K562 (cell line): ENCODE measurements around the gene NAA38. TPM values are rescaled to one million over a fixed set of nuclear protein-coding genes. Genes with fewer than 3 reads are reported as not detected.

ENCODE experiments used
- ATAC-seq: fragments of 200-7000 bp; cut with Tn5 transposase; 3 replicates; pipeline ENCODE4 v1.9.1; 2020; ENCODE audit warnings: moderate library complexity
- BruUV-seq: library from RNA; stranded (reverse); fragments of 400-500 nt; replicated peaks from 2 replicates; lab custom pipeline; 2021; lab: Mats Ljungman, UMichigan
- CTCF ChIA-PET: fragments of 300-600 bp; formaldehyde crosslinking; extraction: SDS; loops from one replicate; lab custom pipeline; 2021; ENCODE audit warnings: low intra/inter-chr PET ratio; lab: Yijun Ruan, JAX
- POLR2A ChIA-PET: fragments of 300-600, 350-650 bp; sonication (Branson Sonifier 250); formaldehyde crosslinking; extraction: SDS; loops from one replicate; lab custom pipeline; 2021; ENCODE audit warnings: antibody characterized with exemption, inconsistent platforms; lab: Yijun Ruan, JAX
- DNase-seq, 4 experiments: peaks; one replicate each; pipeline versions ENCODE4 v3.0.0 to v3.0.0-alpha.2; 2011 to 2018; ENCODE audit warnings: low spot score in 3 of 4, mixed read lengths in 3 of 4; ENCODE audit errors: extremely low read depth in 1 of 4
- FAIRE-seq: peaks from 2 replicates; lab custom pipeline; 2011; peaks lifted over from hg19 to GRCh38; lab: Jason Lieb, UNC
- H2AFZ ChIP-seq: 2 replicates; pipeline ENCODE4 v1.6.0; 2011; ENCODE audit warnings: low read depth, low read length, control low read depth, inconsistent platforms
- H3K27ac ChIP-seq: fragments of 200-600 bp; 3 replicates; pipeline ENCODE4 v1.8.0; 2011; ENCODE audit warnings: low read depth, mild to moderate bottlenecking, control low read depth, inconsistent platforms, low read length, moderate library complexity, mixed read lengths; ENCODE audit errors: extremely low read depth
- H3K27me3 ChIP-seq, 2 experiments: fragments of 300-600 bp in 1 of 2; 2 replicates in 1 of 2; 3 replicates in 1 of 2; pipeline versions ENCODE4 v1.6.0 to v1.8.0; 2011; ENCODE audit warnings: inconsistent platforms in 2 of 2, low read length in 2 of 2, mild to moderate bottlenecking in 1 of 2, mixed read lengths in 1 of 2, moderate library complexity in 1 of 2; ENCODE audit not compliant: control insufficient read depth in 2 of 2, insufficient read depth in 2 of 2
- H3K36me3 ChIP-seq: fragments of 300-600 bp; 3 replicates; pipeline ENCODE4 v1.8.0; 2011; ENCODE audit warnings: mild to moderate bottlenecking, low read length, inconsistent platforms; ENCODE audit not compliant: control insufficient read depth, insufficient read depth
- H3K4me1 ChIP-seq, 2 experiments: fragments of 200-600 bp in 1 of 2; replicated peaks in 1 of 2; 2 replicates in 1 of 2; 3 replicates in 1 of 2; pipeline versions ENCODE4 v1.5.1 to v1.8.0; 2011; ENCODE audit warnings: inconsistent platforms in 2 of 2, low read length in 2 of 2, mild to moderate bottlenecking in 1 of 2, mixed read lengths in 1 of 2, moderate library complexity in 1 of 2; ENCODE audit not compliant: control insufficient read depth in 2 of 2, insufficient read depth in 2 of 2
- H3K4me2 ChIP-seq: 2 replicates; pipeline ENCODE4 v1.6.1; 2011; ENCODE audit warnings: low read length, control low read depth, inconsistent platforms, mixed read lengths; ENCODE audit not compliant: insufficient read depth
- H3K4me3 ChIP-seq: fragments of 200-600 bp; sonication (generic), shearing (Covaris generic); 2 replicates; pipeline ENCODE4 v1.5.1; 2016; ENCODE audit warnings: control low read depth, inconsistent platforms
- H3K79me2 ChIP-seq: fragments of 200-600 bp; 3 replicates; pipeline ENCODE4 v1.8.0; 2011; ENCODE audit warnings: low read length, inconsistent platforms; ENCODE audit not compliant: control insufficient read depth, insufficient read depth
- H3K9ac ChIP-seq, 2 experiments: 2 replicates each; pipeline versions ENCODE4 v1.6.0 to v1.6.1; 2011; ENCODE audit warnings: low read depth in 2 of 2, low read length in 2 of 2, control low read depth in 1 of 2, inconsistent platforms in 1 of 2, mild to moderate bottlenecking in 1 of 2, mixed read lengths in 1 of 2; ENCODE audit not compliant: insufficient read depth in 1 of 2
- H3K9me1 ChIP-seq: one replicate; pipeline ENCODE4 v1.6.0; 2011; ENCODE audit warnings: inconsistent platforms, mild to moderate bottlenecking, low read length, moderate library complexity; ENCODE audit not compliant: control insufficient read depth, insufficient read depth
- H3K9me3 ChIP-seq: replicated peaks from 2 replicates; pipeline ENCODE4 v1.5.1; 2011; ENCODE audit warnings: low read depth, low read length, inconsistent platforms; ENCODE audit not compliant: control insufficient read depth, insufficient read depth
- H4K20me1 ChIP-seq: replicated peaks from 2 replicates; pipeline ENCODE4 v1.6.1; 2011; ENCODE audit warnings: low read length, inconsistent platforms, mixed read lengths; ENCODE audit not compliant: control insufficient read depth, insufficient read depth
- CREBBP ChIP-seq: IDR thresholded peaks from one replicate; pipeline ENCODE4 v1.6.1; 2012; ENCODE audit warnings: low read depth, mild to moderate bottlenecking, control low read depth, inconsistent platforms, low read length
- FOXK1 ChIP-seq: sonication (generic); formaldehyde crosslinking; IDR thresholded peaks from 2 replicates; pipeline ENCODE4 v1.8.0; 2022; ENCODE audit warnings: missing genetic modification reagents, mild to moderate bottlenecking, borderline replicate concordance
- HDGF ChIP-seq: fragments of 450-650 bp; IDR thresholded peaks from 2 replicates; pipeline ENCODE4 v1.6.1; 2016
- JUN ChIP-seq, 2 experiments: sonication (generic) in 1 of 2; formaldehyde crosslinking in 1 of 2; IDR thresholded peaks; 2 replicates each; pipeline versions ENCODE4 v1.6.1 to v1.8.0; 2012 to 2022; ENCODE audit warnings: borderline replicate concordance in 2 of 2, mild to moderate bottlenecking in 2 of 2, improper control_type of control experiment in 1 of 2, low read depth in 1 of 2, low read length in 1 of 2, missing genetic modification reagents in 1 of 2
- MYNN ChIP-seq, 2 experiments: sonication (generic); formaldehyde crosslinking in 1 of 2; IDR thresholded peaks; 2 replicates each; pipeline versions ENCODE4 v1.5.0 to v1.6.1; 2016 to 2020; ENCODE audit warnings: antibody characterized with exemption in 1 of 2, missing genetic modification reagents in 1 of 2
- SP2 ChIP-seq: IDR thresholded peaks from 2 replicates; pipeline ENCODE4 v1.6.1; 2011; ENCODE audit warnings: mild to moderate bottlenecking, low read depth, low read length, moderate library complexity; ENCODE audit not compliant: poor library complexity, severe bottlenecking; ENCODE audit errors: extremely low read depth
- STAT5A ChIP-seq: IDR thresholded peaks from 2 replicates; pipeline ENCODE4 v1.6.1; 2012; ENCODE audit warnings: low read length, inconsistent platforms, borderline replicate concordance
- ZKSCAN3 ChIP-seq: fragments of 250-450 bp; sonication (Bioruptor Pico); IDR thresholded peaks from 2 replicates; pipeline ENCODE4 v1.4.0; 2020
- ZSCAN32 ChIP-seq: fragments of 450-650 bp; formaldehyde crosslinking; IDR thresholded peaks from 2 replicates; pipeline ENCODE4 v1.4.0; 2020; ENCODE audit warnings: mild to moderate bottlenecking, moderate library complexity
- WGBS: fragments of 100-300 bp; shearing (Covaris generic); methylation state at CpG from one replicate; pipeline ENCODE4 v1.1.6; 2016; ENCODE audit warnings: low coverage, mixed read lengths; ENCODE audit not compliant: insufficient coverage; ENCODE audit errors: missing lambda C conversion rate; 5-methylcytosine and 5-hydroxymethylcytosine counted together
- in situ Hi-C: fragments of 300-500 bp; cut with MboI; formaldehyde crosslinking; loops from 4 replicates; pipeline ENCODE4 v1.15.0; 2018; ENCODE audit warnings: inconsistent platforms, mixed read lengths
- intact Hi-C: fragments of 100-400 bp; cut with micrococcal nuclease; formaldehyde crosslinking; loops from 2 replicates; pipeline ENCODE4 v1.14.2; 2022
- polyA plus RNA-seq, 8 experiments: library from polyadenylated mRNA; depleted of rRNA in 4 of 8; stranded (reverse) in 5 of 8; unstranded in 3 of 8; fragments of >200 nt; fragmentation: Nextera tagmentation in 2 of 8; fragmentation: Illumina TruSeq in 1 of 8; extraction: Ambion mirVana in 2 of 8; extraction: Trizol in 1 of 8; gene quantifications; 2 replicates each; pipeline versions ENCODE4 v1.2.1 to v1.2.3, GENCODE V29; 2011 to 2014; ENCODE audit warnings: inconsistent platforms in 1 of 8, missing spikeins in 1 of 8
- total RNA-seq, 7 experiments: library from RNA; depleted of rRNA in 6 of 7; stranded (reverse); fragments of >200 nt in 6 of 7; fragmentation: Illumina TruSeq in 2 of 7; extraction: Trizol in 2 of 7; gene quantifications; 2 replicates each; pipeline versions ENCODE4 v1.2.1 to v1.2.3, GENCODE V29; 2011 to 2021; ENCODE audit warnings: low replicate concordance in 1 of 7
- TF ChIP-seq, protein P1 (sequence below): sonication (generic); formaldehyde crosslinking; IDR thresholded peaks from 2 replicates; pipeline ENCODE4 v1.8.0; 2022; ENCODE audit warnings: mild to moderate bottlenecking, missing genetic modification reagents
- TF ChIP-seq, protein P2 (sequence below), 2 experiments: fragments of 150-350 bp in 1 of 2; IDR thresholded peaks; 2 replicates each; pipeline ENCODE4 v1.6.1; 2012 to 2016; ENCODE audit warnings: low read depth in 2 of 2, low read length in 2 of 2, mild to moderate bottlenecking in 1 of 2, moderate library complexity in 1 of 2
- TF ChIP-seq, protein P3 (sequence below): fragments of 450-650 bp; formaldehyde crosslinking; IDR thresholded peaks from 2 replicates; pipeline ENCODE4 v1.4.0; 2020; ENCODE audit warnings: mild to moderate bottlenecking, moderate library complexity

Gene NAA38
- total and polyA plus RNA-seq, 9 of the 15 experiments (the other 6 are each of a cell fraction or from before 2014, with no cell fraction given), result 16.4 to 99.8 (median 57.3) TPM

DNA sequence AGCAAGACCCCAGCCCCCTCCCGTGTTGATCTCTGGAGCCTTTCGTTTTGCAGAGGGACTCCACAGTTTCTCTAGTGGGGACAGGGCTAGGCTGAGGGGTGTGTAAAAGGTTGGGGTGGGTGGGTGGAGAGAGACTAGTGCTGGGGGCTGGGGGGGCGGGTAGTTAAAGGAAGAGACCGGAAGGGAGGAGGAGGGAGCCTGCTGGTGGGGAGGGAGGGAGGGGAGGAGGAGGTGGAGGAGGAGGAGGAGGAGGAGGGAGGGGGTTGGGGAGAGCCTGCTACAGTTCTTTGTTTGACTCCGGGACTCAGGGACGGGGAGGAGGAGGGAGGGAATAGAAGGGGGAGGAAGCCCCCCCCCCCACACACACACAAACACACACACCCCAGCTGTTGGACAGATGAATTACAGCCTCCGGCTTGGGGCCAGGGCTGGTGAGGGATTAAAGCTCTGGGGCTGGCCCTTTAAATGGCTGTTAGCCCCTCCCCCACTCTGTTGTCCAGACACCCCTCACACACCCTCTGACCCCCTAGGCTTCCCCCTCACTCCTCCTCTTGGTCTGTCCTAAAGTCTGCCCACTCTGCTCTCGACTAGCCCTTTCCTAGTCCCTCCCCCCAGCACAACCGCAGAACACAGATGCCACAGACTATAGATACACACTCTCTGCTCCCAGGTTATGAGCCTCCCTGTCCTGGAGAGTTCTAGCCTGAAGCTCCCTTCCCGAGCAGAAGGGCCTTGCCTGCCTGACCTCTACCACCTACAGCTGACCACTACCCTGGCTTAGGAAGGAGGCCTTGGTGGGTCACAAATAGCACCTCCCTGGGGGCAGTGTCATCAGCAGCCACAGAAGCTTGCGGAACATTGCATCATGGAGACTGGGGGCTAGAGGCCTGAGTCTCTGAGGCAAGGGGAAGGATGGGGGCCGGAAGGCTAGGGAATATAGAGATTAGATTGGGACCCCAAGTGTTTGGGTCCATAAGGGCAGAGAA lies 19.0 kb downstream of the NAA38 start:
- CTCF ChIA-PET, result no interaction called here
- BruUV-seq, result TSS peak; percentile 36
- DNase-seq (peak; percentile 27 to 77 (median 38)), ATAC-seq (peak; percentile 5), FAIRE-seq (peak; percentile 58)
- H3K9ac ChIP-seq, result peak overlapping the region; percentile 68 to 89; a peak in 3 of 4 replicates
- H3K4me2 ChIP-seq, result peak overlapping the region; percentile 88
- H3K36me3 ChIP-seq, result peaks cover 10% of the 10 kb centered on the region; the same call in 2 of the 3 replicates
- intact Hi-C loops (loop anchor here (1.0 to 10.0 kb wide), 3 partner anchors 19 to 286 kb away; partner anchors contain the start of genes HES7 and NAA38), in situ Hi-C loops (no loop called here)
- H3K4me1 ChIP-seq, result peaks cover 45 to 66% of the 10 kb centered on the region in 2 experiments
- H3K9me3 ChIP-seq, result no peaks in the 10 kb centered on the region
- H3K4me3 ChIP-seq, result peak overlapping the region; percentile 27
- H2AFZ ChIP-seq, result no peak overlapping the region
- no peaks in the 10 kb centered on the region for H3K27me3 ChIP-seq
- H3K27ac ChIP-seq, result peak overlapping the region; percentile 85
- POLR2A ChIA-PET, result interaction anchor here (0.5 to 1.0 kb wide), 7 partner anchors 9 to 254 kb away, joined by 3 to 6 read pairs (median 3); partner anchors contain the start of genes CYB5D1 and NAA38
- no peaks in the 10 kb centered on the region; the same call in 1 of the 2 replicates for H4K20me1 ChIP-seq
- no peaks in the 10 kb centered on the region for H3K9me1 ChIP-seq
- H3K79me2 ChIP-seq, result peaks cover 39% of the 10 kb centered on the region
- 5% methylated on average over 7 of the region's 12 CpGs for WGBS
- TF ChIP-seq FOXK1 (CRISPR knock-in tag) (no peak), ZSCAN32 (CRISPR knock-in tag) (peak; percentile 85; the same call in 1 of the 2 replicates), CREBBP (no peak), MYNN (IDR thresholded peaks at IDR 0.05) (no peak), MYNN (CRISPR knock-in tag; IDR thresholded peaks at IDR 0.05) (no peak), JUN (IDR thresholded peaks at IDR 0.05; ENCODE audit: borderline replicate concordance, low read depth, low read length) (peak; percentile 76; the same call in 1 of the 2 replicates), JUN (CRISPR knock-in tag; IDR thresholded peaks at IDR 0.05; ENCODE audit: borderline replicate concordance) (peak; percentile 32; the same call in 1 of the 2 replicates), STAT5A (no peak), ZKSCAN3 (CRISPR knock-in tag) (no peak), HDGF (peak; percentile 37; the same call in 1 of the 2 replicates), SP2 (no peak)
- TF ChIP-seq, protein P1, sequence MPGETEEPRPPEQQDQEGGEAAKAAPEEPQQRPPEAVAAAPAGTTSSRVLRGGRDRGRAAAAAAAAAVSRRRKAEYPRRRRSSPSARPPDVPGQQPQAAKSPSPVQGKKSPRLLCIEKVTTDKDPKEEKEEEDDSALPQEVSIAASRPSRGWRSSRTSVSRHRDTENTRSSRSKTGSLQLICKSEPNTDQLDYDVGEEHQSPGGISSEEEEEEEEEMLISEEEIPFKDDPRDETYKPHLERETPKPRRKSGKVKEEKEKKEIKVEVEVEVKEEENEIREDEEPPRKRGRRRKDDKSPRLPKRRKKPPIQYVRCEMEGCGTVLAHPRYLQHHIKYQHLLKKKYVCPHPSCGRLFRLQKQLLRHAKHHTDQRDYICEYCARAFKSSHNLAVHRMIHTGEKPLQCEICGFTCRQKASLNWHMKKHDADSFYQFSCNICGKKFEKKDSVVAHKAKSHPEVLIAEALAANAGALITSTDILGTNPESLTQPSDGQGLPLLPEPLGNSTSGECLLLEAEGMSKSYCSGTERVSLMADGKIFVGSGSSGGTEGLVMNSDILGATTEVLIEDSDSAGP (CRISPR knock-in tag), result peak; percentile 91
- TF ChIP-seq, protein P2, sequence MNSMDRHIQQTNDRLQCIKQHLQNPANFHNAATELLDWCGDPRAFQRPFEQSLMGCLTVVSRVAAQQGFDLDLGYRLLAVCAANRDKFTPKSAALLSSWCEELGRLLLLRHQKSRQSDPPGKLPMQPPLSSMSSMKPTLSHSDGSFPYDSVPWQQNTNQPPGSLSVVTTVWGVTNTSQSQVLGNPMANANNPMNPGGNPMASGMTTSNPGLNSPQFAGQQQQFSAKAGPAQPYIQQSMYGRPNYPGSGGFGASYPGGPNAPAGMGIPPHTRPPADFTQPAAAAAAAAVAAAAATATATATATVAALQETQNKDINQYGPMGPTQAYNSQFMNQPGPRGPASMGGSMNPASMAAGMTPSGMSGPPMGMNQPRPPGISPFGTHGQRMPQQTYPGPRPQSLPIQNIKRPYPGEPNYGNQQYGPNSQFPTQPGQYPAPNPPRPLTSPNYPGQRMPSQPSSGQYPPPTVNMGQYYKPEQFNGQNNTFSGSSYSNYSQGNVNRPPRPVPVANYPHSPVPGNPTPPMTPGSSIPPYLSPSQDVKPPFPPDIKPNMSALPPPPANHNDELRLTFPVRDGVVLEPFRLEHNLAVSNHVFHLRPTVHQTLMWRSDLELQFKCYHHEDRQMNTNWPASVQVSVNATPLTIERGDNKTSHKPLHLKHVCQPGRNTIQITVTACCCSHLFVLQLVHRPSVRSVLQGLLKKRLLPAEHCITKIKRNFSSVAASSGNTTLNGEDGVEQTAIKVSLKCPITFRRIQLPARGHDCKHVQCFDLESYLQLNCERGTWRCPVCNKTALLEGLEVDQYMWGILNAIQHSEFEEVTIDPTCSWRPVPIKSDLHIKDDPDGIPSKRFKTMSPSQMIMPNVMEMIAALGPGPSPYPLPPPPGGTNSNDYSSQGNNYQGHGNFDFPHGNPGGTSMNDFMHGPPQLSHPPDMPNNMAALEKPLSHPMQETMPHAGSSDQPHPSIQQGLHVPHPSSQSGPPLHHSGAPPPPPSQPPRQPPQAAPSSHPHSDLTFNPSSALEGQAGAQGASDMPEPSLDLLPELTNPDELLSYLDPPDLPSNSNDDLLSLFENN (IDR thresholded peaks at IDR 0.05; ENCODE audit: low read depth in 2 of 2, low read length in 2 of 2), result no peak
- TF ChIP-seq, protein P3, sequence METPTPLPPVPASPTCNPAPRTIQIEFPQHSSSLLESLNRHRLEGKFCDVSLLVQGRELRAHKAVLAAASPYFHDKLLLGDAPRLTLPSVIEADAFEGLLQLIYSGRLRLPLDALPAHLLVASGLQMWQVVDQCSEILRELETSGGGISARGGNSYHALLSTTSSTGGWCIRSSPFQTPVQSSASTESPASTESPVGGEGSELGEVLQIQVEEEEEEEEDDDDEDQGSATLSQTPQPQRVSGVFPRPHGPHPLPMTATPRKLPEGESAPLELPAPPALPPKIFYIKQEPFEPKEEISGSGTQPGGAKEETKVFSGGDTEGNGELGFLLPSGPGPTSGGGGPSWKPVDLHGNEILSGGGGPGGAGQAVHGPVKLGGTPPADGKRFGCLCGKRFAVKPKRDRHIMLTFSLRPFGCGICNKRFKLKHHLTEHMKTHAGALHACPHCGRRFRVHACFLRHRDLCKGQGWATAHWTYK (CRISPR knock-in tag), result no peak
